ENCODE measurements around the gene FAM107B. TPM values are rescaled to one million over a fixed set of nuclear protein-coding genes. Genes with fewer than 3 reads are reported as not detected.

Gene FAM107B
- total and polyA plus RNA-seq, 2 of the 8 experiments (the other 6 are each of a cell fraction or from before 2014, with no cell fraction given) = 7.5 to 28.1 TPM

DNA sequence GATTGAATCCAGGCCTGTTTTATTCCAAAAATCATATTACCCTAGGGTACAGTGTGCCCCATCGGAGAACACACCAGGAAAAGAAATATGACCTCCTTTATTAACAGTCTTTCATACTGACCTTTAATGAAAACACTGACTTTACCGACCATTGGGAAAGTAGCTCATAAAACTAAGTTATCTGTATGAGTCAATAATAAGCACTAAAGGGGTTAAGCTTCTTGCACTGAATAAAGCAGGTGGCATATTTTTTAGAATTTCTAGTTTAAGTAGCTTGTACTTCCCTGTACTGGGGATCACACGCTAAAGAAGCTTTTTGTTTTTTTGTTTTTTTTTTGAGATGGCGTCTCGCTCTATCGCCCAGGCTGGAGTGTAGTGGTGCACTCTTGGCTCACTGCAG, 199.8 kb downstream of the FAM107B start (continued):
- TF ChIP-seq, protein P1, sequence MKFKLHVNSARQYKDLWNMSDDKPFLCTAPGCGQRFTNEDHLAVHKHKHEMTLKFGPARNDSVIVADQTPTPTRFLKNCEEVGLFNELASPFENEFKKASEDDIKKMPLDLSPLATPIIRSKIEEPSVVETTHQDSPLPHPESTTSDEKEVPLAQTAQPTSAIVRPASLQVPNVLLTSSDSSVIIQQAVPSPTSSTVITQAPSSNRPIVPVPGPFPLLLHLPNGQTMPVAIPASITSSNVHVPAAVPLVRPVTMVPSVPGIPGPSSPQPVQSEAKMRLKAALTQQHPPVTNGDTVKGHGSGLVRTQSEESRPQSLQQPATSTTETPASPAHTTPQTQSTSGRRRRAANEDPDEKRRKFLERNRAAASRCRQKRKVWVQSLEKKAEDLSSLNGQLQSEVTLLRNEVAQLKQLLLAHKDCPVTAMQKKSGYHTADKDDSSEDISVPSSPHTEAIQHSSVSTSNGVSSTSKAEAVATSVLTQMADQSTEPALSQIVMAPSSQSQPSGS (IDR thresholded peaks at IDR 0.05; ENCODE audit: low read length) = no peak
- TF ChIP-seq YY1 (IDR thresholded peaks at IDR 0.05; ENCODE audit: low read depth, low read length) (no peak), KDM4A (IDR thresholded peaks at IDR 0.05; ENCODE audit: low read depth, low read length, severe bottlenecking) (no peak), ZNF274 (IDR thresholded peaks at IDR 0.05; ENCODE audit: borderline replicate concordance, extremely low read depth, low read length) (no peak)
- TF ChIP-seq, protein P2, sequence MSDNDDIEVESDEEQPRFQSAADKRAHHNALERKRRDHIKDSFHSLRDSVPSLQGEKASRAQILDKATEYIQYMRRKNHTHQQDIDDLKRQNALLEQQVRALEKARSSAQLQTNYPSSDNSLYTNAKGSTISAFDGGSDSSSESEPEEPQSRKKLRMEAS (IDR thresholded peaks at IDR 0.05) = no peak

Measured in H1 (cell line).